Dedifferentiated amniotic fluid mesenchymal stem cell (primary cell): ENCODE measurements around the gene SERPINI1.
A peak's percentile ranks its signal among the peaks of the same experiment; 100 is the strongest.

ENCODE experiments used
- DNase-seq: peaks from one replicate; pipeline ENCODE4 v3.0.0-alpha.2; 2016; ENCODE audit errors: extremely low spot score

Gene SERPINI1

DNA sequence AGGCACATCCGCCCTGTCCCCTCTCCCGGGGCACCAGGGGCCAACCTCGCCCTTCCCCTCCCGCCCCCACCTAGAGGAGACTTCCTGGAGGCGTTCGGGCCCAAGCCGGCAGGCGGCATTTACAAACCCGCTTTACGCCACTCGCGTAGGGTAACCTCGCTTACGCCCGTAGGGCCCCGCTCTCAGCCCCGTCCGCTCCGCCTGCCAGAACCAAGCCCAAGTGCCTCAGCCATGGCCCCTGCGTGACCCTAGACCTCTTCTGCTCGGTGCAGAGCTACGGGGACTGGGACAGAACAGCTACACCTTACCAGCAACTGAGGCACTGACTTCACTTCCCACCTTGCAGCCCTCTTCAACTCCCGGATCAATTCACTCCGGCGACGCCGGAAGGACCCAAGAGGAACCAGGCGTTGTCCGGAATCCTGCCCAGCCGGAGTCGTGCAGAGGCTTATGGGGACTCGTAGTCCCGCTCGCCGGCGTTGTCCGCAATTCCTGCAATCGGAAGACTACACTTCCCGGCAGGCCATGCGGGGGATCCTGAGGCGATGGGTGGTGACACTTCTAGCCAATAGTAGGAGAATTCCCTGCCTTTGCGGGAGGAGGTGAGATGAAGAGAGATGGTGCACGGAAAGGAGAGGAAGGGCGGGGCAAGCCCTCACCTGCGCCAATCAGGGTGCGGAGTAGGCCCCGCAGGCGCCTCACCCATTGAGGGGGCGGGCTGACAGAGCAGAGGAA lies 856 bp upstream of the SERPINI1 start, which contains the start of gene PDCD10:
Gene PDCD10, minus strand, starts transcription at position 395 of the 735 bp plus-strand sequence. CDS start 14,735 bp downstream, outside the sequence.
- DNase-seq = peak; percentile 98

DNA sequence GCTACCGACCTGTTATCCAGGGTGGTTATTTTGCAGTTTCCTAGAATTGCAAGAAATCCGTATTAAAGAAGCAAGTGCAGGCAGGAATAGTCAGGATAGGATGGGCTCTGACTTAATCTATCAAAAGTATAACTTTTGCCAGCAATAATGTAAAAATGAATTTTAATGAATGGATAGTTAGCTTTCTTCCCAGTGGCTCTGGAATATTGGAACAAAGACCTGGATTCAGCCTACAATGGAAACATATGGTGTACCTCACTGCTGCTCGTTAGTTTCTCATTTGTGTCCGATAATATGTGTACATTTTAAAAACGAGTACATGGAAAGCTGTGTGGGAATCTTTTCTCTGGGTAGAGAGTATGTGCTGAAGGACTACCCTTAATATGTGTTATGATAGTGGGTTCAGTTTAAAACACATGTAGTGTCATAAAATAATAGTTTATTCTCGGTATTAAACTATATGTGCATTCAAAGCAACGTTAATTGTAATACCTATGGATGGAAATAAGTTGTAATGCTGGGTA lies 805 bp downstream of the SERPINI1 start:
- no peak for DNase-seq

DNA sequence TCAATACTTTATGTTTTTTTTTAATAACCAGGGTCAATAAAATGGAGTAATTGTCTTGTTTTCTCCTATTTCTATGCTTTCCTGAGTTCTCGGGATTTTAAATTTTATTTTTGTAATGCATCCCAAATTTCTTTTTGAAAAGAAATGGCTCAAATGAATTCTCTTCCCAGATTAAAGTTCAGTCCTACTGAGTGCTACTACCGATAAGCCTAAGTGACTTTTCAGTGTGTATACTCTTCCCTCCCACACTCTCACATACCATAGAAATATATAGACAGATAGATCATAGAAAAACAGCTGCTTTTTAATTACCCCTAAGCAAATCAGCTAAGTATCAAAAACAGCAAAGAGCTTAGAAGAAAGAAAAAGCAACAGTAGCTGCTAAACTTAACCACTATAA lies 1.5 kb downstream of the SERPINI1 start:
- DNase-seq = no peak

DNA sequence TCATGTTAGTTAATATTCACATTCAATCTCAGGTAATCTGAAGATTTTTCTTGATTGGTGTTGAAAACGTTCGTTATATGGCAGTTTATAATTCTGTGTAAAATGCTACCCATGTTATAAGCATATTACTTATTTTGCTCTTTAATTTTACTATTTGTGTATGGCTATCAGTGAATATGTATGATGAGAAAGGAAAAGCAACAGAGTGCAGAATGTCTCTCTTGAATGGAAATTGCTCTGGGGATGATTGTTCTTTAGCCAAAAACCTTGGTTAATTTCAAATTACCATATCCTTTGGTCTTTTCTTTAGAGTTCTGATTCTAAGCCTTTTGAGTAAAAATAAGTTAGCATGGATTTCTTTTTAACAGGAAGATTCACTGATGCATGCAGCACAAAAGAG lies 2.5 kb downstream of the SERPINI1 start:
- no peak for DNase-seq

DNA sequence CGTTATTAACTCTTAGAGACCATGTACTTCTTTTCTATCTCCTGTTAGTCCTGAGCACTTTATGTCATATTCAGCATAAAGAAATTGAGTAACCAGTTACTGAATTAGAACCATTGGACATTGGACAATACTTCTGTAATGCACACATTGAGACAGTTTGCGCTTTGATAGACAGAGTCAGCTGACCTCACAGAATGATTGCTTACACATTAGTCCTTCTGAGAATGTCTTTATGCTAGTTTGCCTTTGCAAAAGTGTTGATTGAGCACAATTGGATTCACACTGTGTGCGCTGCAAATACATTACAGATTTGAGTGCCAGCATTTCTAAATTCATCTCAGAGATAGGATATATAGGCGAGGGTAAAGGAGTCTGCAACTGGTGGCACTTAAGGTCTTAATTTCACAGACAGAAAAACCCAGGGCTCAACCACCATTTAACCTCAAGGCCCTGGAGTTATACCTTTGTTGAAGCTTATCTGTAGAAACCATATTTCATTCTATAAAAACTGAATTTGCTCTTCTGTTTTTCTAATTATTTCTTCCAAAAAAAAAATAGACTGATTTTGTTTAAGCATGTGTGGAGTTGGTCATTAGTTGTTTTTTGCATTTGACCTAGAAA lies 3.8 kb downstream of the SERPINI1 start:
- DNase-seq = no peak

DNA sequence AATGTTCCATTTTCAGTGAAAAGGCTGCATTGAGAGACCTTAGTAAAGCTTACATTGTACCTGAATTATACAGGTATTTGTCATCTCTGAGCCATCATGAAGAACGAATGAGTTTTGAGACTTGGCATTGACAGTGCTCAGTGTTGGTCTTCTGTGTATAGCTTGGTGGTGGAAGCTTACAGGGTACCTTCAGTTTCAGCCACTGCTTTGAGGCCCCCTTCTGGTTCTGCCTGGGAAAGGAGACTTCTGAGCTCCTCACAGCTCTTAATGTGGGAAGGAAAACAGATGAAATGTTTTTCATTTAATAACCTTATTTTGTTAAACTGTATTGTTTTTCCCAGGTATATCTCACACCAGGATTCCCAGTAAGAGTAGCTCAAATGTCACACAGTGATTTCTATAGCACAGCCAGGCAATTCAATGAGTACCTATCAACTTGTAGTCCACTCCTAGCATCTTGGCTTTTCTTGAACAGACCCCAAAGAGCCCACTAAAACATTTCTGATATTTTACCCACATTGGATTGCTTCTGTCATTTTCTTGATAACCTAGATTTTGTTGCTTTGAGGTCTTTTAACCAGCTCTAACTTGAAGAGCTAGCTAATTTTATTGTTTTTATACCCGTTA lies 5.6 kb downstream of the SERPINI1 start:
- no peak for DNase-seq

DNA sequence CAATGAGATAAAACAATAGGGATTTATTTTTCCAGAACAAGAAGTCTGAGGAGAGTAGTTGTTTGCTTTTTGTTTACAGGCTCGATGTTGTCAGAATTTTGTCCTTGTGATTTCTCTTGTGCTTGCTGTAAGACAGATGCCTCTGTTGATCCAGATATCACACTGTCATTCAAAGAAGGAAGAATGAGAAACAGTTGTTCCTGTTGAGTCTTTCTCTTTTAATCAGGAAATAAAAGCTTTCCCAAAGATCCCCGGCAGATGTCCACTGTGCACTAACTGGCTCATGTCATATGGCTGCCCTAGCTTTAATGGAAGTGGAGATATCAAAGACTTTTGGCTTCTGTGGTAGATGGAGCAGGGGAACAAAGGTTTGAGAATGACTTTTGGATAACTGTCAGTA lies 6.8 kb downstream of the SERPINI1 start:
- DNase-seq = no peak

DNA sequence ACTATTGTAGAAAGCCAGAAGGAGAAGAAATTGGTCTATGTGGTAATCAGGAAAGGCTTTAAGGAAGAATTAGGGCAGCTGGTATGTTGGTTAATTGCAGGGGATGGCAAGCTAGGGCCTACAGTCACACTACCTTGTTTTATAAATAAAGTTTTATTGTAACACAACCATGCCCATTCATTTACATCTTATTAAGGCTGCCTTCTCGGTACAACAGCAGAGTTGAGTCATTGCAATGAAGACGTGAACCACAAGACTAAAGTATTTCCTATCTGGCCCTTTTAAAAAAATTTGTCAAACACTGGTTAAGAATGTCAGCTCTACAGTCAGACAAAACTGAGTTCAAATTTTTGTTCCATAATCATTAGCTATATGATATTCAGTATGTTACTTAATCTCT lies 8.3 kb downstream of the SERPINI1 start:
- DNase-seq = no peak

DNA sequence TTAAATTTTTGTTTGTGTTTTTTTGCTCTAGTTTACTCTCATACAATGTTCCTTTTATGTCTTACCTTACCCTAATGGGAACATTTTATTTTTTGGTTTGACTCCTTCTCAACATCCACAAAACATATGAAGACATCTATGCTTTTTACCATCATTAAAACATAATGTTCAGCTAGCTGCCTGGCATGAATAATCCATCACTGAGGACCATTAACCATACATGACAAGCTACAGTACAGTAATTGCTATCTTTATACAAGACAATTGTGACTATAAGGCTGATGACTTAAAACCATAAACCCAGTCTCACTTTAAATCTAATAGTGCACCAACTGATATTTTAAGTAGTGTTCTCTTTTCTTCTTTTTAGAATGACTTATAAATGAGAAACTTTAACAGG lies 13.7 kb downstream of the SERPINI1 start:
- no peak for DNase-seq

DNA sequence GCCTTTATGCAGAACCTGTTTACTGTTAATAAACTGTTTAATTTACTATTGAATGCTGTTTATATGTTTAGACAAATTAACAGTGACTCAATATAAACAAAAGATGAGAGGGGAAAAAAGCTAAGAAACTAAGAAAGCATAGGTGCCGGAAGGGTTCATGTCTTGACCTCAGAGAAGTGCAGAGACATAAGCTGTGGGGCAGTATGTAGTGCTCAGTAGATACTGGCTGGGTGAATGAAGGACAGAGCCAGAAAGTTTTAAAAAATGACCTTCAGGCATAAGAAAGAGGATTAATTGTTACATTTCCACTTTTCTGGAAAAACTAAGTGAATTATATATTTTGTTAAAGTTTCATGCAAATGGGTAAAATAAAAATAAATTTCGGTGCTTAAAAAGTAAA lies 14.2 kb downstream of the SERPINI1 start:
- no peak for DNase-seq

DNA sequence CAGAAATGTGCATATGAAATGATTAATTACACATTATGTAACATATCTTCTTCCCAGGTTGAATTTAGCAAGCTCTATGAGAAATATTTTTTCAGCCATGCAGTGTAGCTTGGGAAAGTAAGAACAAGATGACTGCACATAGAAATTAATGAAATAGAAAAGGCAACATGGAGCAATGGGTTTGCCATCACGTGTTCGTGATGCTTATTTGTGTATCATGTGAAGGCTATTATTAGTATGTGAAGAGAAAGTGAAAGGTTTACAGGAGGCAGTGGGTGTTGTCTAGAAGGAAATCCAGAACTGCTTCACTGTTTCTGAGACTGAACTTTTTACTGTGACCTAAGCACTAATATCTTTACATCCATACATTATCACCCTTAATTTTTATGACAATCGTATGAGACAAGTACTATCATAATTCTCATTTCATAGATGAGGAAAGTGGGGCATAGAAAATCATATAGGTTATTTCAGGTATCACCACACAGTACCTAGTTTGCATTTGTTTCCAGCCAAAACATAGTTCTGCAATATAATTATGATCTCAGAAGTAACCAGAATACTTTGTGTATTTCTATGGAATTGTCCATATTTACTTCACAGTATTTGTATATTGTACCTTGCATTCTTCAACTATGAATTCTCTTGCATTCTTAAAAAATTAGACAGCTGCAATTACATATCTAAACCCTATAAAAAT lies 14.9 kb downstream of the SERPINI1 start:
- no peak for DNase-seq

DNA sequence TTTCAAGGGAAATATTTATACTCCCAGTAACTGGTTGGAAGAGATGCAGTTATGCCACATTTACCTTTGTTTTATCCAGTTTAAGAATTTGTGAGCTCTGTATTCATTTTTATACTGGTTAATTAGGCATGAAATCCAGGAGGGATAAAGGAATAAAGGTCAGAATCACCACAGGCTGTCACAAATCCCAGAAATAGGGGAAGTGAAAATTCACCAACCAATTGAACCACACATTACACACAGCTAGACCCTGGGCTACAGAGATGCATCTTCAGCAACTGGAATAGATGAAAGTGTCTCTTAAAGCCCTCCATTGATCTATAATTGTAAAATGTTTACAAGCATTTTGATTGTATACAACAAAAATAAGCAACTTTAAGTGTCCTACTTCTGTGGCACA lies 18.5 kb downstream of the SERPINI1 start:
- DNase-seq = no peak

DNA sequence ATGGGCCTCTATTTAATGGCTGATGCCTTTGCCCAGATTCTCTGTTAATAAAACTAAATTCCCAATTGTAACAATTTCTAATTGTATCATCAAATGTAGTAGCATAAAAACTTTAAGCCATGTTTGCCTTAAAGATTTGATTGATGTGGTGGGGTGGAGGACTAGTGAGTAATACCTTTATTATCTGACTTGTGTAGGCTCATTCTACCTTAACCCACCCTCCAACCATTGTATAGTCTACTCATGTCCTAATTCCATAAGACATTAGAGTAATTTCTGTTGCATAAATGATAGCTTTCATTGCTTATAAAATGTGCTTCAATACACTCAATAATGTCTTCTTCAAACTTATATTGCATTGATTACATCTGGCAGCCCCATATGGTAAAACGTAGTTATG lies 25.8 kb downstream of the SERPINI1 start:
- DNase-seq = no peak

DNA sequence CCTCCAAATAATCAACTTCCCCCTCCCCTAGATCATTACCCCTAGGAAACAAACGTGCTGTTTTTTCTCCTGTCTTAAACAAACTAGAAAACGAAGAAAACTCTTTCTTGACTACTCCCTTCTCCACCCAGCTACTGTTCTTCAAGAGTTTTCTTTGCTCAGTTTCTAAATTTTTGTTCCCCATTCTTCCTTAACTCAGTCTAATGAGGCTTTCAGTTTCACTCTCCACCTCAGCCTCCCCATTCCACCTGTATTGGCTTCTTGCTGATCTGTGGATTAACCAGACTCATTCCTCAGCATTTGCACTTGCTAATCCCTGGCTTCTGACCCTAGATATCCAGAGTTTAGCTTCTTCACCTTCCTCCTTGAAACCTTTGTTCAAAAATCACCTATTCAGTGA lies 26.8 kb downstream of the SERPINI1 start:
- DNase-seq = no peak

DNA sequence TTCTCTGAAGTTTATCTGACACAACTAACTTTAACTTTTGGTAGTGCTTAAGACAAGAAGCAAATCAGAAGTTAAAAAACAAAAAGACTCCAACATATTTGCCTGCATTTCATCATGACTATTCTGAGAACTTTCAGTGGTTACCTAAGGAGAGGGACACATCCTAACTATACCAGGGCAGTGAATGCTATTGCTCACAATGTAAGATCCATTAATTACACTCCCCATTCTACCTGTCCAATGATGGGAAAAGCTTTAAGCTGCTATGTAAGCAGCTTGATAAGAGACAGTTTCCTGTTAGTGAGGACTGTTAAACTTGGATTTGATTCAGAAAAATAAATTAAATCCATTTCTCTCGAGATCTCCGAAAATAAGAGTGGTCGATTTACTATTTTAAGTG lies 37.5 kb downstream of the SERPINI1 start:
- no peak for DNase-seq

DNA sequence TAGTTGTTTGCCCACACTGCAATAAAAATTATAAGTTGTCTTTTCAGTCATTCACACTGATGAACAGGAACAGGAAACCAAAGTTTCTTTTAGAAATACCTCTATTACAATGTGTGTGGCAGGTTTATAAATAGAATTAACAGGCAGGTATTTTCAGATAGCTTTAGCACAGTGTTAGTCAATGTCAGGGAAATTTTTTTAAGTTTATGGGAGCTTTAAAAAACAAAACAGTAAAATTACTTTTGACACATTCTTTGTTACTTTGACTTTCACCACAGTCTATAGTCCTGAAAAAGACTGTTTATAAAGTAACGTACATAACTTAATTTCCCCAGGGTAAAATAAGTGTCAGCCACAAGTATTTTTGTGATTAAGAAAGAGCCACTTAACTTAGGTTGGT lies 38.1 kb downstream of the SERPINI1 start:
- DNase-seq = no peak

DNA sequence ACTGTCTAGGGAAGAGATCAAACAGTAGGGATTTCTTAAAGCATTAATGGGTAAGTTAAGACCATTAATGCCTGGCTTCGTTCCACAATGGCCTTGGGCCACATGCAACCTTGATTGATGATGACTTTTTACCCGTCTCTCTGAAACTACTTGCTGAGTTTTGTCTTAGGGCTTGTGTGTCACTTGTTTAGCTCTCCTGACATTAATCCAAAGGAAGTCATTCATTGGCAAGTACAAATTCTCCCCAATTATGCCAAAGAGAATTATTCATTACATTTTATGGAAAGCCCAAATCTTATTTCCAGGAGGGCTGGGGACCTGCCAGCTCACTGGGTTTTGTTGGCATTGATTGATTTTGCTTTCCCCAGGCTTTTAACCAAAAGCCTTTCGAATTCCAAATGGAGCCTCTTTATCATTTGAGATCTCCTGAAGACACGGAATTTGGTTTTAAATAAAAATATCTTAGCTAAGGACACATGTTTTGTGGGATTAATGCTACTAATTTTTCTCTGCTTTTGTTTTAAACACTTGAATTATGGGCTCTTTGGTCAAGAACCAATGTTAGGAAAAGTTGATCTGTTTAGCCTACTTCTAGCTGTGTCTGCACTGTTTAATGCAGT lies 40.7 kb downstream of the SERPINI1 start:
- no peak for DNase-seq

DNA sequence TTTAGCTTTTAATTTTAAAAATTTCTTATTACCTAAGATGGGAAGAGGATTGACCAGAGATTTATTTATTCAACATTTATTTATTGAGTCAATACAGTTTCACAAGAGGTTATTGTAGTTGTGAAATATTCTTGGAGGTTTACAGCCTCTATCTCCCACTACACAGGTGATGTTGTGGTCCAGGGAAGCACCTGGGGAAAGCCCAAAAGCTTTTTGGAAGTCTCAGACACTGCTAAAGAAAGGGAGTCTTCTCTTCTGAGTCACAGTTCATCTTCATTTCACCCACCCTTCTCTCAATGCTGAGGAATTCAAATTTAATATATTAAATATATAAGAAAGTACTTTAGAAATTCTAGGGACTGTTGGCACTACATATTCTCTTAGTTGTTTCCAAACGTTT lies 41.8 kb downstream of the SERPINI1 start:
- DNase-seq = no peak

DNA sequence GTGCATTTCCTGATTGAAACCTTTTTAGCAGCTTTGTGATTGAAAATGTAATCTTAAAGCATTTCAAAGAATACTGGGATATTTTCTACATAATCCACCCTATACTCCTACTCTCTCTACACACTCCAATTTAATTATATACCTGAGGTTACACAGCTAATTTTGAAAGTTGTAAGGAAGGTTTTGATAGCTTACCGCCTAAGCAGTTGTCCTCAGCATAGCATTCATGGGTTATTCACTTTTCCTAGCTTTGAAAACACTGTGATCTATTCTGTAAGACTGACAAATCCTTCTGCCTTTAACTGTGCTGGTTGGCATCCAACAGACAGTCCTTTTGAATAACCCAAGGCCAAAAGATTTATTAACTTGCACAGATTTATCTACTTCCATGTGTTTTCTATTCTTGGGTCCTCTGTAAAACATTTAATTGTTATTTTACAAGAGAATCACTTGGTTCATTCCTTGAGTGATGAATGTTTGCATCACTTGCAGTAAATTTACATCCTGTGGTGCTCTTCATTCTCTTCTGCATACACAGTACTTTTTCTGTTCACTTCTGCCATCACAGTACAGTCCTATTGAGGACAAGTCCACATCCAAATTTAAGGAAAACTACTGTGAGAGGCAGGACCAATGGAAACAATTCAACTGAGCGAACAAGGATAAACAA lies 44.8 kb downstream of the SERPINI1 start:
- DNase-seq = no peak

DNA sequence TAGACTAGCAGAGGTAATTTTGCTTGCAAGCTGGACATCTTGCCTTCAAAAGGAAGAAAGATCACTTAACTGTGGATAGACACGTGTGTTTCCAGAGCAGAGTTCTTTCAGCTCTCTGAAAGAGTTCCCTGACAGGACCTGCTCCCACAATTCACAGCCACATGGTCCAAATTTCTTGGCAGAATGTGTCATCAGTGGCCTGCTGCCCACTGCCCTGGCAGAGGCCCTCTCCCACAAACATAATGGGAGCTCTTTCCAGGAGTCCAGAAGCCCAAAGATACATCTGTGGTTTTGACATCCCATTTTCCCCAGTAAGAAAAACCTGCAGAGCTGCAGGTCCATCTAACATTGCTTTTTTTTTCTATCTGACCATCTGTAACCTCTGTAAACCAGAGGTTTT lies 48.3 kb downstream of the SERPINI1 start:
- no peak for DNase-seq

DNA sequence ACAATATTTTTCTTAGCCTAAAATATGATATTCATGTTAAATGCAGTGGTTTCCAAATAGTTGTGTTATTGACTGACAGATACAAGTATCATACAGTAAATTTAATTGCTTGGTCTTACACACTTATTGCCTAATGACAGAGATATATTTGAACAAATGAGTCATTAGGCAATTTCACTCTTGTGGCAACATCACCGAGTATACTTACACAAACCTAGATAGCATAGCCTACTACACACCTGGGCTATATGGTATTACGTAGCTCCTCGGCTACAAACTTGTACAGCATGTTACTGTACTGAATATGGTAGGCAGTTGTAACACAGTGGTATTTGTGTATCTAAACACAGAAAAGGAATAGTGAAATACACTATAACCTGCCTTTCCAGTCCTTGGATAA lies 50.3 kb downstream of the SERPINI1 start:
- no peak for DNase-seq
